Stimulated activated CD8-positive, alpha-beta memory T cell treated with anti-CD3 and anti-CD28 coated beads, Interleukin-4, amount 100 ng/mL, for 4 hours (primary cell): ENCODE measurements around the gene COMMD1.
A peak's percentile ranks its signal among the peaks of the same experiment; 100 is the strongest.
"Not testable (repeated sequence)": the region's sequence is repeated elsewhere in the genome, so short reads cannot be mapped to it uniquely, and the experiment has no call there.

Experiments used
- DNase-seq, 2 donors: peaks; one replicate each; pipeline ENCODE4 v3.0.0-alpha.2; 2020; ENCODE audit warnings: low read depth in 2 of 2, low spot score in 1 of 2

COMMD1 gene

GRCh38 chr2:62133320-62133823 is 227.9 kb downstream of the COMMD1 start:
- no peak for DNase-seq

GRCh38 chr2:62136956-62137830 is 231.7 kb downstream of the COMMD1 start:
- DNase-seq = no peak

DNA sequence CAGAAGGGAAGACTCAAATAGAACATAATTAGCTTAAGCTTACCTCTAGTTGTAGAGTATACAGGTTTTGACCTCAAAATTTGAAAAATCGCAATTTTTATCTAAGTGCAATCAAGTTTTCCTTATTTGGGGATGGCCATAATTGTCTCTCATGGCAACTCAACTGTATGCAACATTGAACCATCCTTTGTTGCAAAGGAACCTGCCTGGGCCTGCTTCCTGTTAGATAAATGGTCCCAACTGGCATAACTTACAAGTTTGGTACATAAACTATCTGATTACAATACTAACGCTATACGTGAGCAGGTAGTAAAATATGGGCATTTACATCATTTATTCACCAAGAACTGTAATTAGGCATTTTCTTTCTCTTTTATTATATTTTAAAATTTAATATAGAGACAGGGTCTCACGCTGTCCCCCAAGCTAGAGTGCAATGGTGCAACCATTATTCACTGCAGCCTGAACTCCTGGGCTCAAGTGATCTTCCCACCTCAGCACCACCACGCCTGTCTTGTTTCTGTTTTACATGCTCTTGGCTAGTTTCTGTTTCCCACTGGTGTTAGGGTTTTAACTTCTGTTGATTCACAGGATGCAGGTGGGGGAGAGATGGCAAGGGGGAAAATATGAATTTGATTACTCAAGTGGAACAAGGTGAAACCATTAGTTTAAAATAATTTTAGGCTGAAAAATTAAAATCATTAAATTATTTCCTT is 235.1 kb downstream of the COMMD1 start:
- no peak for DNase-seq

DNA sequence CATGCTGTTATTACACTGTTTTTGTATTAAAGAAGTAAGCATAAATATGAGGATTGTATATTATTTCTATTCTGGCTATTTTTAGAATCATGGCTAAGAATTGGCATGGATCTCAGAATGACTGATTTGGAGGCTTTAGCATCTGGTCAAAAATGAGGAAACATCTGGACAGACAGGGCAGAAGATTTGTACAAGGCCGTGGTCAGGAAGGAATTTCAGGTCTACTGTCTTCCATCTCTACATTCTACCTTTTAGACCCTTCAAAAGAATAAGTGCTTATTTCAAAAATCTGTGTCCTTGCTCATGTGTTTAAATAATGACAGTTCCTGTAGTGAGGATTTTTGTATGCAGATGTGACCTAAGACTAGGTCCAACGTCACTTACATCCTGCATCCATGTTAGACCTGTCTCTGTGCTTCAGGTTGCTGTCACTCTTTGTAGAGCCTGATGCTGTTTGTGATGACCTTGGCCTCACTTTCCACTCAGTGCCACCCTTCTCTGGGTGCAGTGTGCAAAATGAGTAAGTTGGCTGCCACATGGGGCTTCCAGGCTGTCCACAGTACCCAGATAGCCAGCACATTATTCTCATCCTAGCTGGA is 235.8 kb downstream of the COMMD1 start:
- no peak for DNase-seq

GRCh38 chr2:62142054-62142453 is 236.6 kb downstream of the COMMD1 start:
- DNase-seq = no peak

DNA sequence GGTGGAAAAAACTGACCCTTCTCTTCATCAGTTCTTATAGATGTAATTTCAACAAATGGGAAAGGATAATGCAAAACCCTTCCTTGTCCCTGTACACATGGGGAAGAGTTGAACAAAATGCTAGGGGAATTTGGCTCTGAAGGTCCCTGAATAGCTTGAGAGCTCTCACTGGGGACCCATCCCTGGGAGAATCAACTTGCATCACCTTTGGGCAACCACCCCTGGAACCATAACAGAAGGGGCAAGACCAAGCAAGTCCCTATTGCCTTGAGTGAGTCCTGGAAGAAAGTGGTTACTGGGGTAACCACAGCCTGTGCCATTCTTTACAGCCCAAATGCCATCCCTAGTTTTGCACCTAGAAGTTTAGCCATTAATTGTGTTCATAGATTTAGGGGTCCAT is 238.2 kb downstream of the COMMD1 start:
- DNase-seq = no peak

- no peak for DNase-seq
These were observed 239.4 kb downstream of the COMMD1 start for GRCh38 chr2:62144689-62145477.

DNA sequence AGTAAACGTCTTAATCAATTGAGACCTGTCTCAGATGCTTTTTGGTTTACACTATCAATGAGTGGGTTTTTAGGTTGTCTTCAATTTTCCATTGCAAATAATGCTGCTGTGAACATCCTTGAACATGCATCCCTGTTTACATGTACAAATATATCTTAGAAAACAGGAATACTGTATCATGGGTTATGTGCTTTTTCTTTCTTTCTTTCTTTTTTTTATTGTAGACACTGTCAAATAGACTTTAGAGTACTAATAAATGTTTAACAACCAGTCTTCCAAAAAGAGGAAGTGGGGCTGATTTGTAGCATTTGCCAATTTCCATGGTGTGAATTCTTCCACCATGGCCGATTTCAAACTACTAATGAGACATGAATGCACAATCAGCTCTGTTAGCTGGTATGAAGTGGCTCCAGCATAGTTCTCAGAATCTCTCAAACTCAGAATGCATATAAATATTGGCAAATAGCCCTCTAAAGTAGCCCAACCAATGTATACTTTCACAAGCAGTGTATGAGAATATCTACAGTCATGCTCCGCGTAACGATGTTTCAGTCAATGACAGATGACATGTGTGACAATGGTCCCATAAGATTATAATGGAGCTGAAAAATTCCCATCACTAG is 240.1 kb downstream of the COMMD1 start:
- no peak for DNase-seq

DNA sequence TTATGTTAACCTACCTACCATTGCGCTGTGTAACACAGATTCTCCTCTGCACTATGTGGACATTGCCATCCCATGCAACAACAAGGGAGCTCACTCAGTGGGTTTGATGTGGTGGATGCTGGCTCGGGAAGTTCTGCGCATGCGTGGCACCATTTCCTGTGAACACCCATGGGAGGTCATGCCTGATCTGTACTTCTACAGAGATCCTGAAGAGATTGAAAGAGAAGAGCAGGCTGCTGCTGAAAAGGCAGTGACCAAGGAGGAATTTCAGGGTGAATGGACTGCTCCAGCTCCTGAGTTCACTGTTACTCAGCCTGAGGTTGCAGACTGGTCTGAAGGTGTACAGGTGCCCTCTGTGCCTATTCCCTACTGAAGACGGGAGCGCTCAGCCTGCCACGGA is 241.3 kb downstream of the COMMD1 start:
- peak in 1 of 2 donors; percentile 3 for DNase-seq

DNA sequence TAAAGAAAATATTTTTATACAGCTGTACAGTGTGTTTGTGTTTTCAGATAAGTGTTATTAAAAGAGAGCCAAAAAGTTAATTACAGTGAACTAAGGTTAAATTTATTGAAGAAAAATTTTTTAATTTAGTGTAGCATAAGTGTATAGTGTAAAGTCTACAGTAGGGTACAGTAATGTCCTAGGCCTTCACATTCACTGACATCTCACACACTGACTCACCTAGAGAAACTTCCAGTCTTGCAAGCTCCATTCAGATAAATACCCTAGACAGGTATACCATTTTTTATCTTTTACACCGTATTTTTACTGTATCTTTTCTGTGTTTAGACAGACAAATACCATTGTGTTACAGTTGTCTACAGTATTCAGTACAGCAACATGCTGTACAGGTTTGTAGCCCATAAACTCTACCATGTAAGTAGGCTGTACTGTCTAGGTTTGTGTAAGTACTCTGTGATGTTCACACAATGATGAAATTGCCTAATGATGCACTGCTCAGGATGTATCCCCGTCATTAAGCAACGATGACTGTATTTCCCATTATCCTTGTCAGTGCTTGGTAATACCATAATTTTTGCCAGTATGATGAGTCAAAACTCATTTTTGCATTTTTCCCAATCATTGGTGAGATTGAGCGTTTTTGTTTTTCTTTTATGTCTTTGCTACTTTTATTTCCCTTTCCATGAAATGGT is 242.3 kb downstream of the COMMD1 start:
- no peak for DNase-seq

GRCh38 chr2:62149708-62150107 is 244.2 kb downstream of the COMMD1 start:
- DNase-seq = no peak

DNA sequence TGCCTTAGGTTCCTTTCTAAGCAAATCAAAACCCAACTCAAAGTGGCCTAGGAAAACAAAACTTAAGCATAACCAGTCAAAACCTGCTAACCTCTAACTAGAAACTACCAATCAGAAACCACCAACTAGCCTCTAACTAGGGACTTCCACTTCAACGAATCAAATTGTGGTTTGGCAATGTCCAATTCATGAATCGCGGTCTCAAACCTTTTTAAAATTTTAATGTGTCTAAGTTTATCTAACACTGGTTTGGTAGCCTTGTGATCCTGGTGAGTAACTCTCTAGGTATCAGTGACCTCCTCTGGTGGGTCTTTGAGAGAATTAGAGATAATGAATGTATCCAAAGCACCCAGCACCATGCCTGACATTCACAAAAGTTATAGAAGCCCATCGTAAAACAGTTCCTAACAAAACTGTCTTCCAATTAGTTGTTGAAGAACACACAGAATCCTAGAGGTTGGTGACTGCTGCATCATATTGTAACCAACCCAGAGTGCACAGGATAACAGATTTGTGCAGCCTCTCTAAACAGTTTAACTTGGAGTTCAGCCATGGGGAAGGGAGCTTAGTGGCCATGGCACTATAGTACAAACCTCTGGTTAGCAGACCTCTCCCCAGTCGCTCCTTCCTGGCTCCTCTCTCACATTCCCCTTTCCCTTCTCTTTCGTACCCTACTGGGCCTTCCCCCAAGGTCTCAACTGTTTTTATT is 245.3 kb downstream of the COMMD1 start:
- no peak for DNase-seq

GRCh38 chr2:62151306-62151638 is 245.8 kb downstream of the COMMD1 start:
- DNase-seq = no peak

DNA sequence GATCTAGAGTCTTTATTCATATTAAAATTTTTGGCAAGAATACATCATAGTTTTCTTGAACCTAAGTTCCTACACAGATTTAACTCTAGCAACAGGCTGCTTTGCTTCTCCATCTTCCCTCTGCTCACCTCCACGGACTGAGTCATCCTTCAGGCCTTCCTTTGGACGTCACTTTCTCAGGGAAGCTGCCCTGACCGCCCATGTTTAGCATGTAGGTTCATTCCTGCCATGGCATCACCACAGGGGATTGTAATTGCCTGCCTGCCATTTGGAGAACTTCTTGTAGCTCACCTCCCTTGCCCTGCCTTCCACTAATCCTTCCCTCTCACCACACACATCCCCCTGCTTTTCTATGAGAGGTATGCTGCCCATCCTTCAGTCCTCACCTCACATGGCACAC is 246.5 kb downstream of the COMMD1 start:
- DNase-seq = no peak

DNA sequence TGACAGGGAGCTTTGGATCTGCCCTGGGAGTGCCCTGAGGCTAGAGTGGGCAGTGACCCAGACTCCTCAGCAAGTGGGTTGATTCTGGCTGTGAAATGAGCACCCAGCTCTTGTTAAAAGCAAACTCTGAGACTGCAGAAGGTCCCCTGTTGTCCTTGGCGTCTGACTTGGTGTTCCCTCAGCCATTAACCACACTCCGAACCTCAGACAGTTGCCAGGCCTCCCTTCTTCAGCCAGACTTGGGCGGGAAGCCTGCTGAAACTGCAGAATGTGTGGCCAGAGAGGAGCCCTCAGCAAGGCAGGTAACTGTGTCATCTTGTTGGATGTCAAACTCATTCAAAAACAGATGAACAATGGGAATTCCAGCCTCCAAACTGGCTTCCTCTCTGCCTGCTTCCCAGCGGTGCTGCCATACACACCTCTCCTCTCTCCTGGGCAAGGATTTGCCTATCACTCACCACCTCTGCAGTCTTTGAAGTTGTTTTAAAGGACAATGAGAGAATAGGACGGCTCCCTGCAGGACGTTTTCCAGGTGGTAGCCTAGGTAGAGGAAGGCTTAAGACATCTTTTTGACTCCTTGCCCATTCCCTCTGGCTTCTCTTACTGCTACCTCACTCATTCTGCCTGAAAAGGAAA is 251.5 kb downstream of the COMMD1 start:
- no peak for DNase-seq

- no peak for DNase-seq
These were observed 253.1 kb downstream of the COMMD1 start for GRCh38 chr2:62158444-62159121.

DNA sequence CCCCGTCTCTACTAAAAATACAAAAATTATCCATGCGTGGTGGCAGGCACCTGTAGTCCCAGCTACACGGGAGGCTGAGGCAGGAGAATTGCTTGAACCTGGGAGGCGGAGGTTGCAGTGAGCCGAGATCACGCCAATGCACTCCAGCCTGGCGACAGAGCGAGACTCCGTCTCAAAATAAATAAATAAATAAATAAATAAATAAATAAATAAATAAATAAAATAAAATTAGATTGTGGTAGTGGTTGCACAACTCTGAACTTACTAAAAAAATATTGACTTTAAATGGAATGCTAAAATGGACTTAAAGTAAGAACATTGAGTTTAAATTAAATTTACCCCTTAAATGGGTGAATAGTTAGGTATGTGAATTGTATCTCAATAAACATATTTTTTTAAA is 255.2 kb downstream of the COMMD1 start:
- DNase-seq = not testable (repeated sequence)

- no peak for DNase-seq
These were observed 257.8 kb downstream of the COMMD1 start for GRCh38 chr2:62163106-62163831.
